HepG2 (cell line): ENCODE data around the gene SH3BGRL2. TPM values are rescaled to one million over a fixed set of nuclear protein-coding genes. Genes with fewer than 3 reads are reported as not detected.

ENCODE experiments used
- ATAC-seq: fragments of 200-7000 bp; cut with Tn5 transposase; 3 replicates; pipeline ENCODE4 v1.9.1; 2020; ENCODE audit warnings: mild to moderate bottlenecking, moderate library complexity
- BruUV-seq: library from RNA; stranded (reverse); fragments of 400-500 nt; replicated peaks from 2 replicates; lab custom pipeline; 2021; lab: Mats Ljungman, UMichigan
- CTCF ChIA-PET: fragments of 300-600 bp; formaldehyde crosslinking; extraction: SDS; loops from one replicate; lab custom pipeline; 2021; ENCODE audit warnings: low total read pairs, inconsistent platforms, low intra/inter-chr PET ratio; lab: Yijun Ruan, JAX
- POLR2A ChIA-PET: fragments of 350-600 bp; sonication (Branson Sonifier 250); formaldehyde crosslinking; loops from one replicate; lab custom pipeline; 2020; ENCODE audit warnings: antibody characterized with exemption, inconsistent platforms; lab: Yijun Ruan, JAX
- DNase-seq: peaks from one replicate; pipeline ENCODE4 v3.0.0-alpha.2; 2015; ENCODE audit warnings: low spot score
- FAIRE-seq: peaks from 3 replicates; lab custom pipeline; 2011; peaks lifted over from hg19 to GRCh38; lab: Jason Lieb, UNC
- H2AFZ ChIP-seq: one replicate; pipeline ENCODE4 v1.6.1; 2011; ENCODE audit warnings: low read length, inconsistent platforms
- H3K27ac ChIP-seq: fragments of 300-600 bp; 3 replicates; pipeline ENCODE4 v1.8.0; 2011; ENCODE audit warnings: mixed run types, mild to moderate bottlenecking, mixed read lengths, low read length, inconsistent platforms; ENCODE audit not compliant: insufficient read depth; ENCODE audit errors: extremely low read length
- H3K27me3 ChIP-seq, 2 experiments: fragments of 200-600 bp in 1 of 2; 2 replicates in 1 of 2; 3 replicates in 1 of 2; pipeline versions ENCODE4 v1.6.0 to v1.8.0; 2011; ENCODE audit warnings: low read length in 2 of 2, mild to moderate bottlenecking in 2 of 2, moderate library complexity in 2 of 2, inconsistent platforms in 1 of 2; ENCODE audit not compliant: insufficient read depth in 2 of 2, control insufficient read depth in 1 of 2
- H3K36me3 ChIP-seq, 2 experiments: fragments of 200-600 bp in 1 of 2; replicated peaks in 1 of 2; 2 replicates in 1 of 2; 3 replicates in 1 of 2; pipeline versions ENCODE4 v1.5.1 to v1.8.0; 2011; ENCODE audit warnings: low read length in 2 of 2, inconsistent platforms in 1 of 2; ENCODE audit not compliant: insufficient read depth in 2 of 2, control insufficient read depth in 1 of 2
- H3K4me1 ChIP-seq: 2 replicates; pipeline ENCODE4 v1.5.1; 2012; ENCODE audit warnings: low read length, inconsistent platforms; ENCODE audit not compliant: insufficient read depth
- H3K4me2 ChIP-seq: 2 replicates; pipeline ENCODE4 v1.6.0; 2011; ENCODE audit warnings: low read depth, low read length, inconsistent platforms
- H3K4me3 ChIP-seq, 3 experiments: fragments of 200-600 bp in 1 of 3; sonication (generic), shearing (Covaris generic) in 1 of 3; replicated peaks in 1 of 3; 2 replicates each; pipeline ENCODE4 v1.5.1; 2011 to 2016; ENCODE audit warnings: low read length in 3 of 3, inconsistent platforms in 2 of 3, low read depth in 2 of 3, mild to moderate bottlenecking in 2 of 3, control low read depth in 1 of 3, mixed read lengths in 1 of 3; ENCODE audit not compliant: insufficient read depth in 1 of 3
- H3K79me2 ChIP-seq: one replicate; pipeline ENCODE4 v1.6.1; 2011; ENCODE audit warnings: low read length, inconsistent platforms; ENCODE audit not compliant: insufficient read depth
- H3K9ac ChIP-seq: 2 replicates; pipeline ENCODE4 v1.6.0; 2011; ENCODE audit warnings: mild to moderate bottlenecking, low read depth, low read length, inconsistent platforms; ENCODE audit not compliant: insufficient read depth
- H3K9me3 ChIP-seq: 2 replicates; pipeline ENCODE4 v1.5.1; 2012; ENCODE audit warnings: mild to moderate bottlenecking, low read length
- H4K20me1 ChIP-seq: 2 replicates; pipeline ENCODE4 v1.6.0; 2011; ENCODE audit warnings: inconsistent platforms, mild to moderate bottlenecking, low read length, moderate library complexity; ENCODE audit not compliant: insufficient read depth
- ATM ChIP-seq: fragments of 450-650 bp; IDR thresholded peaks from 2 replicates; pipeline ENCODE4 v1.7.1; 2017; ENCODE audit warnings: mild to moderate bottlenecking, borderline replicate concordance
- IRX3 ChIP-seq: sonication (generic); formaldehyde crosslinking; IDR thresholded peaks from 2 replicates; pipeline ENCODE4 v1.8.1; 2023; ENCODE audit warnings: mild to moderate bottlenecking, low read depth, missing genetic modification reagents, borderline replicate concordance
- KDM1A ChIP-seq: IDR thresholded peaks from 2 replicates; pipeline ENCODE4 v1.6.1; 2016; ENCODE audit warnings: missing compliant biosample characterization
- KLF16 ChIP-seq, 2 experiments: sonication (generic) in 1 of 2; formaldehyde crosslinking in 1 of 2; IDR thresholded peaks; 2 replicates each; pipeline versions ENCODE4 v1.6.1 to v1.8.0; 2016 to 2023; ENCODE audit warnings: missing genetic modification reagents in 2 of 2, missing compliant biosample characterization in 1 of 2
- MAFF ChIP-seq: IDR thresholded peaks from 2 replicates; pipeline ENCODE4 v1.6.1; 2011; ENCODE audit warnings: low read depth, low read length, improper control_type of control experiment
- MAZ ChIP-seq, 2 experiments: sonication (generic) in 1 of 2; formaldehyde crosslinking in 1 of 2; IDR thresholded peaks; 2 replicates each; pipeline versions ENCODE4 v1.5.0 to v1.6.1; 2012 to 2020; ENCODE audit warnings: low read depth in 2 of 2, mild to moderate bottlenecking in 2 of 2, borderline replicate concordance in 1 of 2, improper control_type of control experiment in 1 of 2, low read length in 1 of 2, missing genetic modification reagents in 1 of 2, moderate library complexity in 1 of 2
- MXD4 ChIP-seq: IDR thresholded peaks from 2 replicates; pipeline ENCODE4 v1.6.1; 2016; ENCODE audit warnings: mild to moderate bottlenecking, missing biosample characterization, missing genetic modification reagents
- POLR2AphosphoS2 ChIP-seq: IDR thresholded peaks from 2 replicates; pipeline ENCODE4 v1.6.1; 2011; ENCODE audit warnings: low read depth, low read length, improper control_type of control experiment
- TOPORS ChIP-seq: sonication (generic); formaldehyde crosslinking; IDR thresholded peaks from 2 replicates; pipeline ENCODE4 v1.8.0; 2023; ENCODE audit warnings: mild to moderate bottlenecking, missing genetic modification reagents
- YEATS2 ChIP-seq: sonication (generic); formaldehyde crosslinking; IDR thresholded peaks from 2 replicates; pipeline ENCODE4 v1.4.0; 2020; ENCODE audit warnings: missing genetic modification reagents, borderline replicate concordance
- ZNF333 ChIP-seq: sonication (generic); formaldehyde crosslinking; IDR thresholded peaks from 2 replicates; pipeline ENCODE4 v1.4.0; 2020; ENCODE audit warnings: mild to moderate bottlenecking, missing genetic modification reagents, borderline replicate concordance
- ZNF672 ChIP-seq: sonication (generic); formaldehyde crosslinking; IDR thresholded peaks from 2 replicates; pipeline ENCODE4 v1.8.1; 2022; ENCODE audit warnings: missing genetic modification reagents
- WGBS: methylation state at CpG from one replicate; pipeline ENCODE4 v1.1.6; 2017; ENCODE audit warnings: low lambda C conversion rate; 5-methylcytosine and 5-hydroxymethylcytosine counted together
- in situ Hi-C: cut with HindIII; loops from 2 replicates; pipeline ENCODE4 v1.10.0; 2017; ENCODE audit warnings: low pct_unique_long_range_greater_than_20kb; ENCODE audit not compliant: extremely low pct_ligation_motif_present
- intact Hi-C: fragments of 100-400 bp; cut with micrococcal nuclease; formaldehyde crosslinking; loops from one replicate; pipeline ENCODE4 v1.10.0; 2022; ENCODE audit not compliant: unreplicated experiment
- polyA plus RNA-seq, 8 experiments: library from polyadenylated mRNA; depleted of rRNA in 3 of 8; stranded (reverse) in 7 of 8; unstranded in 1 of 8; fragments of >200 nt; fragmentation: Illumina TruSeq in 4 of 8; extraction: Trizol in 4 of 8; gene quantifications; 2 replicates each; pipeline versions ENCODE4 v1.2.1 to v1.2.3, GENCODE V29; 2011 to 2016; ENCODE audit warnings: low read depth in 4 of 8, missing spikeins in 1 of 8, mixed read lengths in 1 of 8; ENCODE audit not compliant: insufficient read depth in 1 of 8
- total RNA-seq, 5 experiments: library from RNA; depleted of rRNA; stranded (reverse); fragments of >200 nt; fragmentation: Illumina TruSeq; extraction: Trizol; gene quantifications; 2 replicates each; pipeline ENCODE4 v1.2.3, GENCODE V29; 2016; ENCODE audit warnings: low read depth in 1 of 5
- TF ChIP-seq, protein P1 (sequence below): sonication (generic); formaldehyde crosslinking; IDR thresholded peaks from 2 replicates; pipeline ENCODE4 v1.8.0; 2022; ENCODE audit warnings: missing genetic modification reagents, low read depth, mild to moderate bottlenecking, borderline replicate concordance
- TF ChIP-seq, protein P2 (sequence below): sonication (generic); formaldehyde crosslinking; IDR thresholded peaks from 2 replicates; pipeline ENCODE4 v1.8.0; 2022; ENCODE audit warnings: missing genetic modification reagents, mild to moderate bottlenecking, borderline replicate concordance
- TF ChIP-seq, protein P3 (sequence below): sonication (generic); formaldehyde crosslinking; IDR thresholded peaks from 2 replicates; pipeline ENCODE4 v1.4.0; 2020; ENCODE audit warnings: missing genetic modification reagents, mild to moderate bottlenecking, borderline replicate concordance

Gene SH3BGRL2
- total and polyA plus RNA-seq, 2 of the 13 experiments (the other 11 are each of a cell fraction or from before 2014, with no cell fraction given) = 10.9 to 28.8 TPM

DNA sequence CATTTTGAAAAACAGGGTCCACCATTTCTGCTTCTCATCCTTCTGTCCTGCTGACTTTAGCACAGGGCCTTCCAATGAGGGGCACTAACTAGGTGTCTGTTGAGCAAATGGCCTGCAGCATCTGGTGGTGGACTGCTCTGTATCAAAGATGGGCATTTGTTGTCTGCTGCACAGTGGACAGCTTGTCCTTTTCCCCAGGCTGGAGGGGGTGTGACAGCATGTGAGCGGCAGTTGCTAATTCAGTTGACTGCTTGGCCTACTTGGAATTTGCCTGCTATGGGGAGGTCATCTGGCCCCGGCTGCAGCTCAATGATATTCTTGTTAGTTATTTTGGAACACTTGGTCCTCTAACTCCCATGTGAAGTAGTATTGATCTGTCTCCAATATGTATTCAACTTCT lies 93.7 kb downstream of the SH3BGRL2 start:
- ATAC-seq (no peak), FAIRE-seq (no peak), DNase-seq (no peak)
- ChIA-PET POLR2A (no interaction called here), CTCF (no interaction called here)
- BruUV-seq = no TSS peak
- no peaks in the 10 kb centered on the region for H3K79me2 ChIP-seq
- H3K4me3 ChIP-seq = no peak overlapping the region
- 0% methylated on average over 2 of the region's 2 CpGs for WGBS
- in situ Hi-C loops = no loop called here
- peaks cover 2 to 15% of the 10 kb centered on the region in 2 experiments; a peak in 4 of 5 replicates for H3K27me3 ChIP-seq
- no peak overlapping the region for H3K27ac ChIP-seq
- H3K36me3 ChIP-seq = no peaks in the 10 kb centered on the region
- H3K4me1 ChIP-seq = no peaks in the 10 kb centered on the region
- no peak for TF ChIP-seq ATM
- TF ChIP-seq, protein P1, sequence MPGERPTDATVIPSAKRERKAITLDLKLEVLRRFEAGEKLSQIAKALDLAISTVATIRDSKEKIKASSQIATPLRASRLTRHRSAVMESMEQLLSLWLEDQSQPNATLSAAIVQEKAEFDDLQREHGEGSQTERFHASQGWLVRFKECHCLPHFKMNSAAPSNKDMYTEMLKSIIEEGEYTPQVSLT (CRISPR knock-in tag) = no peak
- no peak for TF ChIP-seq KDM1A (CRISPR knock-in tag)
- TF ChIP-seq, protein P2, sequence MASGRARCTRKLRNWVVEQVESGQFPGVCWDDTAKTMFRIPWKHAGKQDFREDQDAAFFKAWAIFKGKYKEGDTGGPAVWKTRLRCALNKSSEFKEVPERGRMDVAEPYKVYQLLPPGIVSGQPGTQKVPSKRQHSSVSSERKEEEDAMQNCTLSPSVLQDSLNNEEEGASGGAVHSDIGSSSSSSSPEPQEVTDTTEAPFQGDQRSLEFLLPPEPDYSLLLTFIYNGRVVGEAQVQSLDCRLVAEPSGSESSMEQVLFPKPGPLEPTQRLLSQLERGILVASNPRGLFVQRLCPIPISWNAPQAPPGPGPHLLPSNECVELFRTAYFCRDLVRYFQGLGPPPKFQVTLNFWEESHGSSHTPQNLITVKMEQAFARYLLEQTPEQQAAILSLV (CRISPR knock-in tag) = no peak
- no peak for TF ChIP-seq MAZ (IDR thresholded peaks at IDR 0.05; ENCODE audit: borderline replicate concordance, low read depth, low read length)
- TF ChIP-seq MAZ (CRISPR knock-in tag; IDR thresholded peaks at IDR 0.05; ENCODE audit: low read depth) = no peak
- TF ChIP-seq MAFF = no peak
- TF ChIP-seq ZNF333 (CRISPR knock-in tag) = no peak
- TF ChIP-seq POLR2AphosphoS2 = no peak
- TF ChIP-seq, protein P3, sequence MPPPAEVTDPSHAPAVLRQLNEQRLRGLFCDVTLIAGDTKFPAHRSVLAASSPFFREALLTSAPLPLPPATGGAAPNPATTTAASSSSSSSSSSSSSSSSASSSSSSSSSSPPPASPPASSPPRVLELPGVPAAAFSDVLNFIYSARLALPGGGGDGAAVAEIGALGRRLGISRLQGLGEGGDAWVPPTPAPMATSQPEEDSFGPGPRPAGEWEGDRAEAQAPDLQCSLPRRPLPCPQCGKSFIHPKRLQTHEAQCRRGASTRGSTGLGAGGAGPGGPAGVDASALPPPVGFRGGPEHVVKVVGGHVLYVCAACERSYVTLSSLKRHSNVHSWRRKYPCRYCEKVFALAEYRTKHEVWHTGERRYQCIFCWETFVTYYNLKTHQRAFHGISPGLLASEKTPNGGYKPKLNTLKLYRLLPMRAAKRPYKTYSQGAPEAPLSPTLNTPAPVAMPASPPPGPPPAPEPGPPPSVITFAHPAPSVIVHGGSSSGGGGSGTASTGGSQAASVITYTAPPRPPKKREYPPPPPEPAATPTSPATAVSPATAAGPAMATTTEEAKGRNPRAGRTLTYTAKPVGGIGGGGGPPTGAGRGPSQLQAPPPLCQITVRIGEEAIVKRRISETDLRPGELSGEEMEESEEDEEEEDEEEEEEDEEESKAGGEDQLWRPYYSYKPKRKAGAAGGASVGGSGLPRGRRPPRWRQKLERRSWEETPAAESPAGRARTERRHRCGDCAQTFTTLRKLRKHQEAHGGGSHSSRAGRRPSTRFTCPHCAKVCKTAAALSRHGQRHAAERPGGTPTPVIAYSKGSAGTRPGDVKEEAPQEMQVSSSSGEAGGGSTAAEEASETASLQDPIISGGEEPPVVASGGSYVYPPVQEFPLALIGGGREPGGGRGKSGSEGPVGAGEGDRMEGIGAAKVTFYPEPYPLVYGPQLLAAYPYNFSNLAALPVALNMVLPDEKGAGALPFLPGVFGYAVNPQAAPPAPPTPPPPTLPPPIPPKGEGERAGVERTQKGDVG = no peak
- no peak for TF ChIP-seq MXD4 (CRISPR knock-in tag)
- TF ChIP-seq YEATS2 (CRISPR knock-in tag) = no peak
- TF ChIP-seq TOPORS (CRISPR knock-in tag) = no peak
- no peak for TF ChIP-seq IRX3 (CRISPR knock-in tag)
- no peak for TF ChIP-seq ZNF672 (CRISPR knock-in tag)
- no peak for TF ChIP-seq KLF16 (CRISPR knock-in tag; IDR thresholded peaks at IDR 0.05)
- H3K9me3 ChIP-seq = no peaks in the 10 kb centered on the region
- H3K9ac ChIP-seq = no peak overlapping the region
- H4K20me1 ChIP-seq = no peaks in the 10 kb centered on the region
- H3K4me2 ChIP-seq = no peak overlapping the region
- intact Hi-C loops = no loop called here
- no peak overlapping the region for H2AFZ ChIP-seq
